Duodenal mucosa (tissue), 2 donors: ENCODE measurements around the gene OTUD3.
"Not testable (repeated sequence)": the region's sequence is repeated elsewhere in the genome, so short reads cannot be mapped to it uniquely, and the experiment has no call there.

ENCODE experiments used
- H3K27ac ChIP-seq: one replicate; pipeline ENCODE4 v1.7.0; 2013; ENCODE audit warnings: low read depth, low read length
- H3K27me3 ChIP-seq, 2 donors: one replicate each; pipeline ENCODE4 v1.7.0; 2013; ENCODE audit warnings: low read length in 2 of 2, control low read depth in 1 of 2; ENCODE audit not compliant: insufficient read depth in 2 of 2, control insufficient read depth in 1 of 2
- H3K36me3 ChIP-seq, 2 donors: one replicate each; pipeline ENCODE4 v1.7.0; 2013; ENCODE audit warnings: low read length in 2 of 2, control low read depth in 1 of 2; ENCODE audit not compliant: insufficient read depth in 2 of 2, control insufficient read depth in 1 of 2
- H3K4me1 ChIP-seq, 2 donors: one replicate each; pipeline ENCODE4 v1.7.0; 2013; ENCODE audit warnings: low read length in 2 of 2, control low read depth in 1 of 2; ENCODE audit not compliant: insufficient read depth in 2 of 2, control insufficient read depth in 1 of 2
- H3K4me3 ChIP-seq, 2 donors: one replicate each; pipeline ENCODE4 v1.7.0; 2013; ENCODE audit warnings: low read length in 2 of 2, low read depth in 1 of 2
- H3K9ac ChIP-seq, 2 donors: one replicate each; pipeline ENCODE4 v1.7.0; 2013; ENCODE audit warnings: low read length in 2 of 2, low read depth in 1 of 2
- H3K9me3 ChIP-seq, 2 donors: one replicate each; pipeline ENCODE4 v1.7.0; 2013; ENCODE audit warnings: low read length in 2 of 2, control low read depth in 1 of 2; ENCODE audit not compliant: control insufficient read depth in 1 of 2

Gene OTUD3

DNA sequence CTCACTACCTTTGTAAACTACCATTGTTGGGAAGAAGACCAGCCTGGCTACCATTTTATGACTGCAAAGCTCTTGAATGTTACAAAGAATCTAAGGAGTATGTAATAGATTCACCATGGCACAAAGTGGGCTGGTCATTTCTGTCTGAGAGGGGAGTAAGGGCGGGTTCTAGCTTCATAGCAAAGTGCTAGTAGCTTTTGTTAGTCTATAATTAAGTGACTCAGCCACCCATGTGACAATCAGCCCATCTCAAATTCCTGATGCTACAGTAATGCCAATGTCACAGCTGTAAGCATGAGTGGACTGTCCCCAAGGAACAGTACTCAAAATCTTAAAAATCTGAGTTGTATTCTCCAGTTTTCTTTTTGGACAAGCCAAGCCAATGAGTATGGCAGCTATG is 15.4 kb upstream of the OTUD3 start:
- no peak overlapping the region for H3K4me3 ChIP-seq
- H3K4me1 ChIP-seq = peaks cover 0 to 4% of the 10 kb centered on the region in 2 donors
- no peak overlapping the region for H3K27ac ChIP-seq
- peaks cover 0 to 4% of the 10 kb centered on the region in 2 donors for H3K27me3 ChIP-seq
- no peaks in the 10 kb centered on the region for H3K9me3 ChIP-seq
- no peak overlapping the region for H3K9ac ChIP-seq
- no peaks in the 10 kb centered on the region for H3K36me3 ChIP-seq

DNA sequence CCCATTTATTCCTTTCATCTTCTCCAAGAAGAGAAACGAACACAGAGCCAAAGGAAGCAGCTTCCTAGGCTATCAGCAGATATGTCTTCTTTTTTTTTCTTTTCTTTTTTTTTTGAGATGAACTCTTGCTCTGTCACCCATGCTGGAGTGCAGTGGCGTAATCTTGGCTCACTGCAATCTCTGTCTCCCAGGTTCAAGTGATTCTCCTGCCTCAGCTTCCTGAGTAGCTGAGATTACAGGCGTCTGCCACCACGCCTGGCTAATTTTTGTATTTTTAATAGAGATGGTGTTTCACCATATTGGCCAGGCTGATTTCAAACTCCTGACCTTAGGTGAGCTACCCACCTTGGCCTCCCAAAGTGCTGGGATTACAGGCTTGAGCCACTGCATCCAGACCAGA is 13.6 kb upstream of the OTUD3 start:
- H3K27ac ChIP-seq, H3K4me3 ChIP-seq, H3K36me3 ChIP-seq, H3K27me3 ChIP-seq, H3K9me3 ChIP-seq, H3K4me1 ChIP-seq, H3K9ac ChIP-seq: not testable (repeated sequence)

DNA sequence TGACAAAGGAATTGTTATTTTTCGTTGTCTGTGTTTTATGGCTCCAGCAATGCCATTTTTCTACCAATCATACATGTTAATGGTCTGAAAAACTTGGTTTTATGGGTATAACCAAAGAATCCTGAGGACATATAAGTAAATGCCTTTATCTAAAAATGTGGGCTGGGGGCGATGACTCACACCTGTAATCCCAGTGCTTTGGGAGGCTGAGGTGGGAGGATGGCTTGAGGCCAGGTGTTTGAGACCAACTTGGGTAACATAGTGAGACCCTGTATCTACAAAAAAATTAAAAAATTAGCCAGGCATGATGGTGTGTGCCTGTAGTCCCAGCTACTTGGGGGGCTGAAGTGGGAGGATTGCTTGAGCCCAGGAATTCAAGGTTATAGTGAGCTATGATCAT is 12.7 kb upstream of the OTUD3 start:
- H3K36me3 ChIP-seq, H3K9me3 ChIP-seq, H3K27me3 ChIP-seq, H3K4me1 ChIP-seq, H3K9ac ChIP-seq, H3K4me3 ChIP-seq, H3K27ac ChIP-seq: not testable (repeated sequence)

DNA sequence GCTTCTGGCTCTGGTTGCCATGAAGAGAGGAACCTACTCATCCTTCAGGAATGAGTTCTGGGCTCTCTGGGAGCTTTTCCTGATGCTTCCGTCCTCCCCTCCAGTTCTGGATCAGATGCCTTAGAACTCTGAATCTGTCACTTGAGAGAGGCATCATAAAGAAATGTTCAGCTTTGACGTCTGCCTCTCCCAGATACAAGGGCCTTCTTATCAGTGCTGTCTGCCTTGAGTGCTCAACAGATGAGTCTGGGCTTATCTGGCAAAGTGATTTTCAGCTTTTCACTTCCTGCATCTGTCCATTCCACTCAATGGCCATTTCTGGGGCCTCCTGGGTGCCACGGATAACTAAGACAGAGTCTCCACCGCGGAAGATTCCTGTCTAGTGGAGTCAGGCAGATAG is 12.3 kb upstream of the OTUD3 start:
- Histone ChIP-seq H3K27me3 (peaks cover 0 to 4% of the 10 kb centered on the region in 2 donors), H3K9ac (no peak overlapping the region), H3K27ac (no peak overlapping the region)

DNA sequence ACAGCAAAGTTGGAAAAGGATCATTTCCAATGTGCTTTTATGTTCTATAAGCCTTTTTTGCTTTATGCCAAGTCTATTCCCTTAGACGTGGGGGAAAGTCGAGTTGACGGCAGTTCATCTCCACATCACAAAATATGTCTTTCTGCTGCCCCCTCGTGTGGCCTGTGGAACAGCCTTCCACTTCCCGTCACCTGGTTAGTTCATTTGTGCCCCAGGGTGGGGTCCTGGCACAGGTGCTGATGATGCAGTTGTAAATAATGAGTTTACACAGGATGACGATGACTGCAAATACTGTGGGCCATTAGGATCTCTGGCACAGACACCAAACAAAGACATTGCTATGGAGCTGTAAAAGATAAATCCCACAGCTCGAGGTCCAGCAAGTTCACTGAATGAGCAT is 10.0 kb upstream of the OTUD3 start:
- H3K27me3 ChIP-seq = no peaks in the 10 kb centered on the region
- H3K4me3 ChIP-seq = no peak overlapping the region
- H3K9me3 ChIP-seq = no peaks in the 10 kb centered on the region
- no peaks in the 10 kb centered on the region for H3K36me3 ChIP-seq
- H3K4me1 ChIP-seq = peaks cover 3 to 5% of the 10 kb centered on the region in 2 donors
- no peak overlapping the region for H3K27ac ChIP-seq
- peak overlapping the region in 1 of 2 donors; percentile 18 for H3K9ac ChIP-seq

More for the DNA sequence above, 12.3 kb upstream of the OTUD3 start:
- Histone ChIP-seq H3K36me3 (no peaks in the 10 kb centered on the region), H3K4me3 (no peak overlapping the region), H3K9me3 (no peaks in the 10 kb centered on the region), H3K4me1 (peaks cover 3 to 5% of the 10 kb centered on the region in 2 donors)

- H3K27me3 ChIP-seq = no peaks in the 10 kb centered on the region
Measured at GRCh38 chr1:19877181-19877750, 4.9 kb upstream of the OTUD3 start.

DNA sequence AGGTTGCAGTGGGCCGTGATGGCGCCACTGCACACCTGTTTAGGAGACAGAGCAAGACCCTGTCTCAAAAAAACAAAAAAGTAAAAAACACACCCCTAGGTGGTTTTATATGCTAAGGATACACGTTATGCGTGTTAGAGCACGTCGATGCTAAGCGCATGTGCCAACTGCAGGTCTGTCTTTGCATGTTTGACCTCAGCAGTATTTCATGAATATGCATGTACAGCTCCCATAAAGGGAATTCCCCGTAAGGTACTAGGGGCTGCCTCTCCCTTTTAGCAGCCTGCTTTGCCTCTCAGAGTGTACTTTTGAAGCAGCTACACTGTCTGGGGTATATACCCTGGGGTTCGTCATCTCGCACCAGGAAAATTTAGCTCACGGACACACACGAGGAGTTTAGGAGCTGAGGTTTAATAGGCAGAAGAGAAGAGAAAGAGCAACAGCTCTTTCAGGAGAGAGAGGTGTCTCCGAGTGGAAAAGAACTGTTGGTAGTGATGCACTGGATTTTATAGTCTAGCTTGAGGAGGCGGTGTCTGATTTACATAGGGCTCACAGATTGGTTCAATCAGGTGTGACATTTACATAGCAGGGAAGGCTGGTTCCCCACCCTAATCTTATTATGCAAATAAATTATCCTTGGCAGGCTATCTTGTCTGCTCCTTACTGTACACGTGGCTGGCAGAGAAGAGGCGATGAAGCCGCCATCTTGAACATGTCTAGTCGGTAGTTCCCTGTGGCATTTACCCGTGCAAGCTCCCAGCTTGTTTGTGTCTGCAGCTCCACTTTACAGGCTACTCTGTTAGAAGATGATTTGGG is 4.2 kb upstream of the OTUD3 start:
- Histone ChIP-seq H3K4me1 (peaks cover 7 to 13% of the 10 kb centered on the region in 2 donors), H3K9me3 (no peaks in the 10 kb centered on the region), H3K4me3 (peak overlapping the region in 1 of 2 donors; percentile 38), H3K9ac (no peak overlapping the region), H3K27ac (no peak overlapping the region), H3K27me3 (no peaks in the 10 kb centered on the region), H3K36me3 (no peaks in the 10 kb centered on the region)

More at GRCh38 chr1:19877181-19877750, 4.9 kb upstream of the OTUD3 start:
- Histone ChIP-seq H3K4me3 (no peak overlapping the region), H3K27ac (no peak overlapping the region), H3K9ac (no peak overlapping the region), H3K9me3 (no peaks in the 10 kb centered on the region), H3K36me3 (no peaks in the 10 kb centered on the region), H3K4me1 (peaks cover 4 to 10% of the 10 kb centered on the region in 2 donors)

DNA sequence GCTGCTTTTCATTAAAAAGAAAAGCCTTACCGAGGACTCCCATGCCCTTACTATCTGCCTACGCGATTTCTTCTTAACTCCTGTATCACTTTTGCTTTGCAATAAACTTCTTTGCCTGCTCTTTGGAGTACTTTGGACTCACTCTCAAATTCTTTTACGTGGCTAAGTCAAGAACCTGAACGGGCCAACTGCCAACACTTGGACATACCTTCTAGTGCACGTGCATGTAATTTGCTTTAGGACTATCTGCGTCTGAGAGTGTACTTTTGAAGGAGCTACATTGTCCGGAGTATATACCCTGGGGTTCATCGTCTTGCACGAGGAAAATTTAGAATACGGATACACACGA is 3.6 kb upstream of the OTUD3 start:
- Histone ChIP-seq H3K4me1 (peaks cover 12 to 19% of the 10 kb centered on the region in 2 donors), H3K27ac (no peak overlapping the region), H3K36me3 (no peaks in the 10 kb centered on the region), H3K9me3 (no peaks in the 10 kb centered on the region), H3K9ac (no peak overlapping the region), H3K27me3 (no peaks in the 10 kb centered on the region), H3K4me3 (peak overlapping the region in 1 of 2 donors; percentile 38)

DNA sequence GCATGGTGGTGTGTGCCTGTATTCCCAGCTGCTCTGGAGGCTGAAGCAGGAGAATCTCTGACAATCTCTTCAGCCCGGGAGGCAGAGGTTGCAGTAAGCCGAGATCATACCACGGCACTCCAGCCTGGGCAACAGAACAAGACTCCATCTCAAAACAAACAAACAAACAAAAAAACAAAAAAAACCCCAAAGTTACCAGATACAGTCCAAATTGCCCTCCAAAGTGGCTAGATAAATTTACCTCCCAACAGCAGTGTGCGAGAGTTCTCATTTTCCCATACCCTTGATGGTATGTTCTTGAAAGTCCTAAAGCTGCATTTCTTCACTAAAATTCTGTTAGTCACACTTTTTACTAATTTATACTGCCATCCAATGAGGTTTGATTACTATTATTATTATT is 3.0 kb upstream of the OTUD3 start:
- peaks cover 18 to 25% of the 10 kb centered on the region in 2 donors for H3K4me1 ChIP-seq
- no peaks in the 10 kb centered on the region for H3K36me3 ChIP-seq
- H3K9ac ChIP-seq = no peak overlapping the region
- H3K27ac ChIP-seq = no peak overlapping the region
- no peak overlapping the region for H3K4me3 ChIP-seq
- H3K9me3 ChIP-seq = no peaks in the 10 kb centered on the region
- no peaks in the 10 kb centered on the region for H3K27me3 ChIP-seq

GRCh38 chr1:19879661-19880060 is 2.5 kb upstream of the OTUD3 start:
- Histone ChIP-seq H3K9me3 (no peaks in the 10 kb centered on the region), H3K4me3 (no peak overlapping the region), H3K4me1 (peaks cover 18 to 26% of the 10 kb centered on the region in 2 donors), H3K9ac (no peak overlapping the region), H3K36me3 (no peaks in the 10 kb centered on the region), H3K27ac (no peak overlapping the region), H3K27me3 (no peaks in the 10 kb centered on the region)
